ENCODE measurements around the gene ANKRD23. TPM values are rescaled to one million over a fixed set of nuclear protein-coding genes. Genes with fewer than 3 reads are reported as not detected.

The ANKRD23 gene
- polyA plus RNA-seq, 1 of the 3 experiments (the other 2 are of a cell fraction): 3.1 TPM

- Histone ChIP-seq H3K79me2 (ENCODE audit: insufficient read depth) (peaks cover 38% of the 10 kb centered on the region), H3K27me3 (ENCODE audit: insufficient read depth) (no peaks in the 10 kb centered on the region), H3K27ac (ENCODE audit: low read depth in 2 of 2, low read length in 1 of 2) (no peak overlapping the region), H3F3A (replicated peaks; ENCODE audit: insufficient read depth) (no peaks in the 10 kb centered on the region), H2AFZ (ENCODE audit: low read depth) (no peak overlapping the region), H3K36me3 (replicated peaks in 1 of 2; ENCODE audit: control insufficient read depth in 1 of 2, insufficient read depth in 2 of 2, low read length in 1 of 2) (peaks cover 5 to 59% of the 10 kb centered on the region in 2 experiments), H3K4me1 (ENCODE audit: control insufficient read depth in 1 of 2, insufficient read depth in 2 of 2, low read depth in 1 of 2, low read length in 1 of 2) (peaks cover 0 to 20% of the 10 kb centered on the region in 2 experiments; a peak in 1 of 4 replicates), H3K9me2 (no peaks in the 10 kb centered on the region), H3K4me3 (ENCODE audit: low read depth in 2 of 2, low read length in 1 of 2) (no peak overlapping the region), H3K4me2 (no peak overlapping the region), H4K20me1 (ENCODE audit: insufficient read depth) (peaks cover 30% of the 10 kb centered on the region; the same call in 1 of the 2 replicates), H3K9ac (no peak overlapping the region), H3K9me3 (no peaks in the 10 kb centered on the region)
- CTCF ChIA-PET: interaction anchor here (6.8 kb wide), 1 partner anchor 84 kb away, joined by 93 read pairs; no protein-coding TSS in a partner anchor
- POLR2A ChIA-PET: no interaction called here
- DNase-seq: no peak
- TF ChIP-seq CTCF (IDR thresholded peaks at IDR 0.05): no peak
- TF ChIP-seq USF1 (IDR thresholded peaks at IDR 0.05; ENCODE audit: borderline replicate concordance, low read depth): no peak
- 91% methylated on average over 15 of the region's 16 CpGs for WGBS (ENCODE audit: low lambda C conversion rate)
Measured at GRCh38 chr2:96865654-96866053, 21.8 kb upstream of the ANKRD23 start.

GRCh38 chr2:96864343-96865091 lies 20.7 kb upstream of the ANKRD23 start:
- H3K9me3 ChIP-seq: no peaks in the 10 kb centered on the region
- H3K27ac ChIP-seq (ENCODE audit: low read depth in 2 of 2, low read length in 1 of 2): no peak overlapping the region; a peak in 1 of 4 replicates
- TF ChIP-seq USF1 (IDR thresholded peaks at IDR 0.05; ENCODE audit: borderline replicate concordance, low read depth): no peak
- TF ChIP-seq GATA2 (CRISPR knock-in tag; IDR thresholded peaks at IDR 0.05): no peak
- no peak for TF ChIP-seq SMC3 (IDR thresholded peaks at IDR 0.05; ENCODE audit: low read depth, low read length)
- no peak for TF ChIP-seq EP300 (IDR thresholded peaks at IDR 0.05; ENCODE audit: borderline replicate concordance in 1 of 2, low read depth in 1 of 2, low read length in 1 of 2)
- peaks cover 38% of the 10 kb centered on the region for H3K79me2 ChIP-seq (ENCODE audit: insufficient read depth)
- 95% methylated on average over 13 of the region's 25 CpGs for WGBS (ENCODE audit: low lambda C conversion rate)
- peaks cover 7% of the 10 kb centered on the region for H3F3A ChIP-seq (replicated peaks; ENCODE audit: insufficient read depth)
- no peaks in the 10 kb centered on the region for H3K27me3 ChIP-seq (ENCODE audit: insufficient read depth)
- POLR2A ChIA-PET: no interaction called here
- H3K4me2 ChIP-seq: no peak overlapping the region
- CTCF ChIA-PET: interaction anchor here (0.9 to 6.8 kb wide), 4 partner anchors 11 to 248 kb away, joined by 3 to 93 read pairs (median 3); no protein-coding TSS in a partner anchor
- peaks cover 30% of the 10 kb centered on the region; the same call in 1 of the 2 replicates for H4K20me1 ChIP-seq (ENCODE audit: insufficient read depth)
- H3K9ac ChIP-seq: no peak overlapping the region
- peaks cover 5 to 66% of the 10 kb centered on the region in 2 experiments for H3K36me3 ChIP-seq (replicated peaks in 1 of 2; ENCODE audit: control insufficient read depth in 1 of 2, insufficient read depth in 2 of 2, low read length in 1 of 2)
- no peaks in the 10 kb centered on the region for H3K9me2 ChIP-seq
- H3K4me1 ChIP-seq (ENCODE audit: control insufficient read depth in 1 of 2, insufficient read depth in 2 of 2, low read depth in 1 of 2, low read length in 1 of 2): peaks cover 0 to 15% of the 10 kb centered on the region in 2 experiments; a peak in 1 of 4 replicates
- no peak for DNase-seq
- H3K4me3 ChIP-seq (ENCODE audit: low read depth in 2 of 2, low read length in 1 of 2): no peak overlapping the region
- no peak overlapping the region for H2AFZ ChIP-seq (ENCODE audit: low read depth)
